Hematopoietic multipotent progenitor cell treated with erythropoietin and hydrocortisone succinate and interleukin-3 and kit ligand, for 17 days (in vitro differentiated cells): ENCODE data around the gene GDF11.
A peak's percentile ranks its signal among the peaks of the same experiment; 100 is the strongest.

Experiments used
- DNase-seq: peaks from one replicate; pipeline ENCODE4 v3.0.0-alpha.2; 2015; ENCODE audit warnings: low spot score

The GDF11 gene

GRCh38 chr12:55795950-55796349 is 53.0 kb downstream of the GDF11 start:
- DNase-seq: no peak

- peak; percentile 43 for DNase-seq
Measured at GRCh38 chr12:55797068-55797467, 54.1 kb downstream of the GDF11 start.

- no peak for DNase-seq
Measured at GRCh38 chr12:55797550-55797949, 54.6 kb downstream of the GDF11 start.
